NCI-H1417 treated with DMSO at 0.1 percent for 48 hours (cell line): ENCODE measurements around the gene SLC48A1.

Experiments used
- DNase-seq: peaks from one replicate; lab custom pipeline; 2025; lab: John Stamatoyannopoulos, UW

The SLC48A1 gene

GRCh38 chr12:47757840-47758583 lies 15.0 kb upstream of the SLC48A1 start:
- no peak for DNase-seq

DNA sequence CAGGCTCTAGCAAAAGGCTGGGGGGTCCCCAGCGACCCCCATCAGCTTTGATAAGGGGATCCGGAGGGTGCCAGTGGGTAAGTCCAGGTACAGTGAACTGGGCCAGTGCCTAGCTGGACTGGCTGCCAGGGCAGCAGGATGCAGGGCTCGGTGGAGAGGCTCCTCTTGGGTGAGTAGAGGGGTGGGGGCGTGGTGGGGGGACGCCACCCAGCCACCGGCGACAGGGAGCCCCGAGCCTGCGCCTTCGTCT lies 14.5 kb upstream of the SLC48A1 start:
- no peak for DNase-seq

GRCh38 chr12:47758834-47759690 lies 14.0 kb upstream of the SLC48A1 start, which contains the start of gene RAPGEF3:
Gene RAPGEF3 (minus strand): TSS chr12:47758880. CDS start chr12:47758556, 324 bp downstream.
- no peak for DNase-seq

DNA sequence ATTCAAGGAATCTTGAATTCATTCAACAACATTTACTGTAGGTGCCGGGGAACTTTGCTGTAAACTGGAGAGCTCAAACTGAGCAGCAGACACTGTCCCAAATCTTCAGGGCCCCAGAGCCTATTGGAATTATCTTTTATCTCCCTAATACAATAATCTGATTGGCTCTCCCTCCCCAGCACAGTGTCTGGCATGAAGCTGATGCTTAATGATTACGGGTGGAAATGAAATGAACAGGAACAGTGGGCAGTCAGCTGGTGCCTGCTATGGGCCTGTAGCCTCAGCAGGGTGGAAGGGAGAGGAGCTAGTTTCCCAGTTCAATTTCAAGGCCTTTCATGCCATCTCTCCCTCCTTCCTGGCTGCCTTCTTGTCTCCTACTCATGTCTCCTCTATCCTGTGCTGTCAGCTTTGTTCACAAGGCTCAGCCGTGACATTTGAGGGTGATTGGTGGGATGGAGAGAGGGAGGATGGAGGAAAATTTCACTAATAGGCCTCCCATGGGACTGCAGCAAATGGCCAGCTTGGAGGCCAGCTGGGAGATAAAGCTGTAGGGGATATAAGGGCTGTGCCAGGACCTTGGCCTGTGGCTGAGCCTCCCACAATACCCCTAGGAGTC lies 10.1 kb upstream of the SLC48A1 start:
- no peak for DNase-seq

- no peak for DNase-seq
Observed at GRCh38 chr12:47763481-47764346, 9.3 kb upstream of the SLC48A1 start.

DNA sequence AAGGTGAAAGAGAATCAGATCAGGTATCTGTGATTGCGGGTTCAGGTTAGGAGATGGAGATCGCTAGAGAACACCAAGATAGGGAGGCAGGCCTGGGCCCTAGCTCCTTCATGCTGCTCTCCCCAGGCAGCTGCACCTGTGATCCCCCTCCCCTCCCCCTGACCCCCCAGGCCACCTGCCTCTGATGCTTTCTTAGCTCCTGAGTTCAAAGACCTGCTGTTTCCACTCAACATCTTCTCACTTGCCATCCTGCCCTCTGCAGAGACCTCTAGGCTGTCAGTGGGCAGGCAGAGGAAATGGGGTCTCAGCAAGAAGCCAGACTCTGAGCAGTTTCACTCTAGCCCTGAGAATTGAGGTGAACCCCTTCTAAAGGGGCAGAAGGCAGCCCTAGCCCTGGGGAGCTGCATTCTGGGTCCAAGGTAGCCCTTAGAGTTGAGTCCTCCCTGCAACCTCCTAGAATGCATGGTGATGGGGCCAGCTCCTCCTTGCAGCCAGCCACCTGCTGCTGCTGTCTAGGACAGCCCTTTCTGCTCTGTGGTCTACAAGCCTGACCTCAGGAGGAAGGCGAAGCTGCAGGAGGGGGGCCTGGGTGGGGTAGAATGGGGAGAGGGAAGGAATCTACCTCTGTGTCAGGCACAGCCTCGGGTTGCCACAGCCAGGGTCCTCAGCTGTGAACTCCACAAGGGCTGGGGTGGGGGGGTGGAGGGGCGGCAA lies 6.4 kb upstream of the SLC48A1 start:
- no peak for DNase-seq

GRCh38 chr12:47767216-47767724 lies 5.8 kb upstream of the SLC48A1 start:
- no peak for DNase-seq

- no peak for DNase-seq
Observed at GRCh38 chr12:47768323-47768811, 4.7 kb upstream of the SLC48A1 start.

- DNase-seq, result no peak
Observed at GRCh38 chr12:47769234-47770085, 3.6 kb upstream of the SLC48A1 start.

DNA sequence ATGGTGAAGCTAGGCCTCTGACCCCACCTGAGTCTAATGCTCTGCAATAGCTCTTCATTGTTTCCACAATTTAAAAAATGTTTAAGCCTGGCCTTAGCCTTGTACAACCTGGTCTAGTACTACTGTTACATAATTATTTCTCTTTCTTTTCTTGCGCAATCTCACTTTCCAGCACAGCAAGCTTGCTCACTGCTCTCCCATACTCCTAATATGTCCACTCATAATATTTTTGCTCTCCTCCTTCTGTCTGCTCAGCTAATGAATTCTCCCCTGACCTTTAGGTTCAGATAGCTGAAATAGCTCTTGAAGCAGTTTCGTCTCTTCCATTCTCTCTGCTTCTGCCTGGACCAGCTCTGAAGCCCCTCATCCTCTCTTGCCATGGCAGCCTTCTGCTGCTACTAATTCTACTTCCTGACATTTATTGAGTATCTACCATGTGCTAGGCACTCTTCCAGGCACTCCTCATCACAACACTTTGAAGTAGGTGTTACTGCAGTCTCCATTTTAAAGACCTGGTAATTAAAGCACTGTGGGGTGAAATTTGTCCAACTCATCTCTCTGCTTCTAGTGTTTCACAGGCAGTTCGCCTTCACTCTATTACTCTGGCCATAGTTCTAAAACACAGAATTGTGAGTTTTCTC lies 2.8 kb upstream of the SLC48A1 start:
- DNase-seq, result no peak

GRCh38 chr12:47771304-47771703 lies 1.7 kb upstream of the SLC48A1 start:
- DNase-seq, result no peak

DNA sequence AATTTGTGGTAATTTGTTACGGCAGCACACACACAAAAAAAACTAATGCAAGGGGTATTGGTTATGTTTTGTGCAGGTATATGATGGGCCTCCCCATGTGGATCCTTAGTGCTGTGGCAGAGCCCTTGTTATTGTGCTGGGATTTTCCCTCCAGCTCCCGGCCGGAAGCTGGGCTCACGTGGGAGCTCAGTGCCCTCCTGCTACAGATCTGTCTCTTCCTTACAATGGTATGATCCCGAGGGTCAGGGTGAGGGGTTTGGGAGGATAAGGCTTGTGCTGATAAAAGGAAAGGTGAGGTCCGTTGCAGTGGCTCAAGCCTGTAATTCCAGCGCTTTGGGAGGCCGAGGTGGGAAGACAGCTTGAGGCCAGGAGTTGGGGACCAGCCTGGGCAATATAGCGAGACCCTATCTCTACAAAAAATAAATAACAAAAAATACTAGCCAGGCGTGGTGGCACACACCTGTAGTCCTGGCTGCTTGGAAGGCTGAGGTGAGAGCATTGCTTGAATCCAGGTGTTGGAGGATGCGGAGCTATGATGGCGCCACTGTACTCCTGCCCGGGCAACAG lies 861 bp upstream of the SLC48A1 start:
- no peak for DNase-seq

GRCh38 chr12:47772738-47773061 lies 338 bp upstream of the SLC48A1 start:
- no peak for DNase-seq

DNA sequence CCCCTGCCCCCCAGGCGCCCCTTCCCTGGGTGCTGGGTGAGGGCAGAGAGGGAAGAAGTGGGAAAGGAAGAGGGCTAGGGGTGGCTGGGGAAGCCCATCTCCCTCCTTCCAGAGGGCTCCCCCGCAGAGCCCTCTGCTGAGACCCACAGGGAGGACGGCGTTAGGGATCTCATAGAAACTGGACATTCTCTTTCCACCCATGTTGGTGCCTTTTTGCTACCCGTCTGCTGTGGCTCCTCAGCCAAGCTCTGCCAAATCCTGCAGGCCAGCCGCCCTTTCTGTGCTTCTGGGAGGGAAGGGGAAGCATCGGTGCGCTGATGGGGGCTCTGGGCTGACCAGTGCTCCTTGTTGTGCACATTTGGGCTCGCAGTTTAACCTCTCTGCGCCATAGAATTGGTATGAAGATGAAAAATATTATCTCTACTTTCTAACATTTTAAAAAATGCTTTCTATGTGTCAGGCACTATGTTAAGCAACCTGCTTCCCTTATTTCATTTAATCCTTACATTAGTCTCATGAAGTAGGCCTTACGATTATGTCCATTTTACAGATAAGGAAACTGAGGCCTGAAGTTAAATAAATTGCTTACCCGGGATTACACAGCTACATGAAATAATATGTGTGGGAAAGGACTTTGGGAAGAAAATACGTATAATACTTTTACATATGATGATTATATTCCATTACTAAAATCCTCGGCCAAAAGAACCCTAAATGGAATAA lies 981 bp downstream of the SLC48A1 start:
- no peak for DNase-seq

- DNase-seq, result no peak
Observed at GRCh38 chr12:47774663-47775062, 1.6 kb downstream of the SLC48A1 start.

DNA sequence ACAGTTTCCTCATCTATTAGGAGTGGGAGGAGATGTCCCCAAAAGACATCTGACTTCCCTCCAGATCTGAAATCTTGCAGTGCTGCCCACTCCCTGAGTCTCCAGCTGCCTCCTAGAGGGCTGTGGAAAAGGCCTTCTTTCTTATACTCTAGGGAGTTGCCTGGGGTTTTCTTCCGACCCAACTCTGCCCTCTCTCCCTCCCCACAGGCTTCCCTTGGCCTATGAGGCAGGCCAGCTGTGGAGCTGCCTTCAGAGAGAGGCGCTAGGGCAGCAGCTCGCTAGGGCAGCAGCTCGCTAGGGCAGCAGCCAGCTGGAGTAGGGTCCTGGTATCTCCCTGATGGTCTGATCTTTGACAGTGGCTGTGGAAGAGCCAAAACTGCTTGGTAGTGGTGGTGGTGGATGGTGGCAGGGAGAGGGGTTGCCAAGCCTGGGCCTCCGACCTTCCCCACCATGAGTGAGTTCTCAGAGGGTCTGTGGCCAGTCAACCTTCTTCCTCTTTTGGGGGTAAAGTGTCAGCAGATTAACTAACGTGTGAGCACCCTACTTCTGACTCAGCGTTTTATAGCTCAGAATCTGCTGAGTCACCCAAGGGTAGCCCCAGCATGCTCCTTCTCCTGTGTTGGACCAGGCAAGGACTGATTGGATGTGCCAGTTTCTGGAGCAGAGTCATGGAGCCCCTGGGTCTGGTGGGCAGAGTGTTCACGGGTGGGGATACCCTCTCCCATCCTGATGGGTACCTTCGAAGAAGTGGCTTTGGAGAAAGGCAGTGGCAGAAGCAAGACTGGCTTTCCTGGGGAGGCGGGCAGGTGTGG lies 2.3 kb downstream of the SLC48A1 start:
- no peak for DNase-seq

DNA sequence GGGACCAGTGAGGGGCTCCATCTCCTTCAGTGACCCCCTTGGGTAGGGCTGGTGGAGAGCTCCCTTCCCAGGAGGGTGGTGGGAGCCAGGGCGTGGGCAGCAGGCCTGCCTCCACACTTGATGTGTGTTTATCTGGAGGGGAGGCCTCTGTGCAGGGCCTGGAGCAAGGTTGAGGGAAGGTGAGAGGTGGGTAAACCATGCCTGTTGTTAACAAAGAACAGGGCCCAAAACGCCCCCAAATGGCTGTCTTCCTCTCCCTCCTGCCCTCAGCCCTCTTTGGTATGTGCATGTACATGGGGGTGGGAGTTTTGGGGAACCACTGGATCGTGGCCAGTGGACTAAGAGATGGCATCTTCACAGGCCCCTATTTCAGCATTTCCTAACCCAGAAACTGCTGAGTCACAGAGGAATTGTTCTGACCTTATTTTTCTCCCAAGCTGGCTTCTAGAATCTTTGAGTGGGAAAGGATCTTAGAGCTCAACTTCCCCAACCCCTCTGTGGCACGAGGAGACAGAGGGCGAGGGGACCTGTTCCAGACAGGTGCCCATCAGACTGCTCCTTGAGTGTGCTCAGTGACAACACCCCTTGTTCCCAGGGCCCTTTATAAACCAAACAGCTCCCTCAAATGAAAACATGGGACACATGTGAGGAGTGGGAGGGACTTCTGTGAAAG lies 3.6 kb downstream of the SLC48A1 start:
- DNase-seq, result no peak
